Measurements from ENCODE around the gene FOXN3.
"Not testable (repeated sequence)": the region's sequence is repeated elsewhere in the genome, so short reads cannot be mapped to it uniquely, and the experiment has no call there.

FOXN3 gene

DNA sequence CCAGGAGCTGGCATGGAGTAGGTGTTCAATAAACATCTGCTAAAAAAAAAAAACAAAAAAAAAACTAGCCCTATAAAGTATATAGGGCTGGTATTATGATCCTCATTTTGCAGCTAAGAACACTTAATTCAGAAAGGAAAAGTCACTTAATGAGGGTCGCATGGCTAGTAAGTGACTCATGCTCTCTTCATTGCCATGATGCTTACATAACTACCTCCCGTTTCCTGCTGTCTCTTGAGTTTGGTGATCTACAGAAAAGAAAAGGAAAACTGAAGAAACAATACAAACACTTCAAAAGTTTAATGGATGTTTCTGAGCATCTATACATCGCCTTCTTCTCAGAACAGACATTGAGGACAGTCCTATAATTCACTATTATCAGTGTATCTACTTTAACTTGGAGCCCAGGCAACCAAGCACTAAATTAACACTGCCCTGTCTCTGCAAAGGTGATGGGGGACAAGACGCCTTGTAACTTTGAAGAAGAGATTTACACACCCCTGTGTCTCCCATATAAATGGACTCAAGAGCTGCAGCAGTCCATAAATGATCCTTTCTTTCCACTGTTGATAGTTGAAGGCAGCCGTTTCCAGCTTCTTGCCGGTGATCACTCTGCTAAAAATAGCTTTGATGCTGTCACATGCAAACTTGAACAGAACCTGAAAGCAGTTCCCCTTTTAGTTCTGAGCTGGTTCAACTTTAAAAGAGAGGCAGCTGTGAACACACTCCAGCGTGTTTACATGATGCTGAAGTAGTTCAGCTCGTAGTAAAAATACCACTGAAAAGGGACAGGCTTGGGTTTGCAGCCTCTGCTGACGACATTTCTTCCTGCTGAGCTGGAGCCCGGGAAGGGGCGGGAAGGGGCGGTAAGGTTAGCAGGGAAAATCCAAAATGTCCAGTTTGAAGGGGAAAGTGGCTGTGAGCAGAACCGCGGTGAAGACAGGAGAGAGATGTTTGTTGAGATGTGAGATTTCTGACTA, 113.3 kb downstream of the FOXN3 start:
- DNase-seq (ENCODE audit: low read depth in 2 of 2): peak; percentile 22 to 24

DNA sequence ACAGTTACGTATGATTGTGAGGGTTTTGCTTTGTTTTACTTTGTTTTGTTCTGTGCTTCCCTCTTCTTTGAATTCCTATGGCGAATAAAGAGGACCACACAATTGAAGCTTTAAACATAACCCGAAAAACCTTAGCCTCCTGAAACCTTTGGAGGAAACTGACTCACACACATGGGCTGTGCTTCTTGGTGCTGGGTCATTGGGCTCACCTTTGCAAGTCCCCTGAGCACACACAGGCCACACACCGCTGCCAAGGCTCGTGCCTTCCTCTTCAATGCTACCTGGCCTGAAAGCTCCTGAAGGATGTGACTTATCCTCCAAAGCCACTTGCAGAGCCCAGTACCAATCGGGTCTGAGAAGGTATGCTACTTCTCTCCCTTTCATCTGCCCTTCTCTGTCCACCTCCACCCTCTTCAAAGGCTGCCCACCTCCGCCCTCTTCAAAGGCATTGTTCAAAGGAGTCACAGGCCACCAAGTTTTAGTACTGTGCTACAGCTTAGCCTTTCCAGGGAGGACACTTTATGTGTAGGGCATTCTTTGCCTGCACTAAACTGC, 114.6 kb downstream of the FOXN3 start:
- no peak for DNase-seq (ENCODE audit: low read depth in 2 of 2)

DNA sequence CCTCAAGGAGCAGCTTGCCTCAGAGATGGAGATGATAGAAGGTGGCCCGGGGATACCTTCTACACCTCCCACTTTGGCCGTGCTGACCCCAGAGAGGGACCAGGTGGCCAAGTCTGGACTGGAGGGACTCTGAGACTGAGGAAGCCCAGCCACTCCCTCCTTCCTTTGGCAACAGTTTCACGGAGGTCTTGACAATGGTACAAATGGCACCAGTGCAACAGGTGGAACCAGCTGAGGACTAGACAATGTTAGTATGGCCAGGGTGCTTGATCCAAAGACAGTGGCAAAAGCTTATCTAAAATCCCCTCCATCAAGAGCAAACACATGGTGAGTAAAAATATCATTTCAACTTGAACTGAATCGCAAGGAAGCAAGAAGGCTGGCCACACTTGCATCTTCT, 117.4 kb downstream of the FOXN3 start:
- DNase-seq (ENCODE audit: low read depth in 2 of 2): no peak

DNA sequence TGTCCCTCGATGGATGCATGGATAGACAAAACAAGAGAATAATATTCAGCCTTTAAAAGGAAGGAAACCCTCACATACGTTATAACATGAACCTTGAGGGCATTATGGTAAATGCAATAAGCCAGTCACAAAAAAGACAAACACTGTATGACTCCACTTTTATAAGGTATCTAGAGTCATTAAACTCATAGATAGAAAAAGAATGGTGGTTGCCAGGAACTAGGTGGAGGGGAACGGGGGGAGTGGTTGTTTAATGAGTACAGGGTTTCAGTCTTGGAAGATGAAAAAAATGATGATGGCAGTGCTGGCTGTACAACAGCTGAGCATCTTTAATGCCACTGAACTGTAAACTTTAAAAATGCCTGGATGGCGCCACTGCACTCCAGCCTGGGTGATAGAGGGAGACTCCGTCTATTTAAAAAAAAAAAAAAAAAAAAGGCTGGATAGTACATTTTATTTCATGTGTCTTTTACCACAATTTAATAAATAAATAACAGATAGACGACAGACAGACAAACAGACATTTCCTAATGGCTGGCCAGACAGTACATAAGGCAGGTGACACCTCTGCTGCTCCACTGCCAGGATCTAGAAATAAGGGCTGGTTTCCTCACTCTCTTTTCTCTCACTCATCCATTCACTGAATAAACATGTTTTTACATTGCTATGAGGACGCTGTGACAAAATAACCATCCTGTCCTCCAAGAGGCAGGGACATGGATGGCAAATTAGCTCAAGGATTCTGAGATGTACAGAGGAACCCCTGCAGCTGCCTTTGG, 118.8 kb downstream of the FOXN3 start:
- no peak for DNase-seq (ENCODE audit: low read depth in 2 of 2)

DNA sequence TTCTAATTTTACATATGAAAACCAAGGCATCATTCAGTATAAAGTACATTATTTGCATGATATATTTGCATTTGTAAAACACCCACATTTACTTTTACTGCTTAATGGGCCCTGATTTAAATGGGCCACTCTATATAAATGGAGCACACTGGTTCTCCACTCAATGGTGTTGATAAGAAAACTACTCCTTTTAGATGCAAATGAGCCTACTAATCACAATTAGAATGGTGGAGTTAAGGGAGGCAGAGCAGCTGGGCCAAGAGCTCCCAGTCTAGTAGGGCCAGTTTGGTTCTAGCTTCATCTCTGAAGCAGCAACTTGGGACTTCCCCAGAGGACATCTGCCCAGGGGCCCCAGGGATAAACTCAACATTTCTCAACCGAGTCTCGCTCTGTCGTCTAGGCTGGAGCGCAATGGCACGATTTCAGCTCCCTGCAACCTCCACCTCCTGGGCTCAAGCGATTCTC, 120.7 kb downstream of the FOXN3 start:
- DNase-seq (ENCODE audit: low read depth in 2 of 2): no peak

DNA sequence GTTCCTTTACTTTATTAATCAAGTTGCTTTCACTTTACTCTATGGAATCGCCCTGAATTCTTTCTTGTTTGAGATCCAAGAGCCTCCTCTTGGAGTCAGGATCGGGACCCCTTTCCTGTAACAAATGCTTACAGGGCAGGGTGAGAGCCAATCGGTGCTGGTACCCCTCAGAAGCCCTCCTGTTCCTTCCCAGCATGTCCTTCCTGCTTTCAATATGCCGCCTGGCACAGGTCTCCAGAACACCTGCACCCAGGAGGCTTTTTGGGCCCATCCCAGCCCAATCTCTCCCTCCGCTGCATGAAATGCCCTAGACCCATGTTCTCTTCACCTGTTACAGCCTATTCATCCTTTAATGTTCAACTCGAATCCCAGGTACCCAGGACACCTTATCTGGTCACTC, 122.2 kb downstream of the FOXN3 start:
- no peak for DNase-seq (ENCODE audit: low read depth in 2 of 2)

DNA sequence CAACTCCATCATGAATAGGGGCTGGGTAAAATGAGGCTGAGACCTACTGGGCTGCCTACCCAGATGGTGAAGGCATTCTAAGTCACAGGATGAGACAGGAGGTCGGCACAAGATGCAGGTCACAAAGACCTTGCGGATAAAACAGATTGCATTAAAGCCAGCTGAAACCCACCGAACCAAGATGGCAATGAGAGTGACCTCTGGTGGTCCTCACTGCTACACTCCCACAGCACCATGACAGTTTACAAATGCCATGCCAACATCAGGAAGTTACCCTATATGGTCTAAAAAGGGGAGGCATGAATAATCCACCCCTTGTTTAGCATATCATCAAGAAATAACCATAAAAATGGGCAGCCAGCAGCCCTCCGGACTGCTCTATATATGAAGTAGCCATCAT, 122.6 kb downstream of the FOXN3 start:
- DNase-seq (ENCODE audit: low read depth in 2 of 2): not testable (repeated sequence)

DNA sequence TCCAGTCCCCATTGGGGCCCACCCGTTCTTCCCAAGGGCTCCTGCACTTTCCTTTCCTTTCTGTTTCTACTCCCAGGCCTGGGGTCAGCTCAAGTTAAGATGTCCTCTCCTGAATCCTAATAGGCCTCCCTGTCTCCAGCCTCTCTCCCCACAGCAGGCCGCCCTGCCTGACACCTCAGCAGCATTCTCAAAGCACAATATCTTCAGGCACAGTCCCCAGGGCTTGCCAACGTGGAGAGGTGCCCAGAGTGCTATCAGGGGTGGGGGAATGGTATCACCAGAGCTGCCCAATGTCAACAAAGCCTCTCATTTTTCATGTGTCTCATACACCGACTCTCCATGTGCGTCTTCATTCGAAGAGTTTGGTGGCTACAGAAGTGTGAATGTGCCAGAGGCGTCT, 123.0 kb downstream of the FOXN3 start:
- DNase-seq (ENCODE audit: low read depth in 2 of 2): no peak

DNA sequence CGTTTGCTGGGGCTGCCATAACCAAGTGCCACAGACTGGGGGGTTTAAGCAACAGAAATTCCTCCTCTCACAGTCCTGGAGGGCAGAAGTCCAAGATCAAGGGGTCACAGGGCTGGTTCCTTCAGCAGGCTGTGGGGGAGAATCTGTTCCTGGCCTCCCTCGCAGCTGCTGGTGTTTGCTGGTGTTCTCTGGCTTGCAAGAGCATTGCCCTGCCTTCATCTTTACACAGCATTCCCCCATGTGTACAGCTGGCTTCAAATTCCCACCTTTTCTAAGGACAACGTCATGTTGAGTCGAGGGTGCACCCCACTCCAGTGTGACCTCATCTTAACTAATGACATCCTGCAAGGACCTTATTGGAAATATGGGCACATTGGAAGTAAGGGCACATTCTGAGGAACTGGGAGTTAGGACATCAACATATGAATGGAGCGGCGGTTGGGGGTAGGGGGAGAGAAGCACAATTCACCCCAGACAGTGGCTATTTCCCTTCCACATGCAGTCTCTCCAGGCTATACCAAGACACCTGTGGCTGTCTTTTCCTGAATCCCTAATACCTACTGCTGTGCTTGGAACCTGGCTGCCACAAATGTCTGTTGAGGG, 123.6 kb downstream of the FOXN3 start:
- DNase-seq (ENCODE audit: low read depth in 2 of 2): no peak

DNA sequence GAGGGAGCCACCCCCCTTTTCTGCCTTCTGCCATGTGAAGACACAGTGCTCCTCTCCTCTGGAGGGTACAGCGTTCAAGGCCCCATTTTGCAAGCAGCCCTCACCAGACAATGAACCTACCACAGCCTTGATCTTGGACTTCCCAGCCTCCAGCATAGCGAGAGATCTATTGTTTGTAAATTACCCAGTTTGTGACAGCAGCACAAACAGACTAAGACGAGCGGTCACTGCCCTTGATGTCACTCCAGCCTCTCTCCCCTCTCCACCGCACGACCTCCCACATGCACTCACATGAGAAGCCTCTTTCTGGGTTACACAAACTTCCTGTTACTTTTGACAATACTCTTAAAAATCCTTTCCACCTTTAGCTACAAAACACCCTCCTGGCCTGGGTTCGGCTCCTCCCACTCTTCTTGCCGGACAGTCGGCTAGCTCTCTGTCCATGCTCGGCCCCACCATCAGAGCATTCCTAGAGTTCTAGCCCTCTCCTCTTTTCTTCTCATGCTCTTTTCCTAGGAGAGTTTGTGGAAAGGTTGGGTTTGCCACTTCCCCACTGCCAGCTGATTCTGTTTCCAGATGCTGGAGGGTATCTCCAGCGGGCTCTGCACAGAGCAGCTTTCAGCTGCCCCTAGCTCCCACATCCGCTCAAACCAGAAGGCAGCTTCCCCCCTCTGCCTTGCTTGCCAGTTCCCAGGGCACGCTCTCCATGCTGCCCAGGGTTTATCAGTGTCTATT, 124.3 kb downstream of the FOXN3 start:
- no peak for DNase-seq (ENCODE audit: low read depth in 2 of 2)

DNA sequence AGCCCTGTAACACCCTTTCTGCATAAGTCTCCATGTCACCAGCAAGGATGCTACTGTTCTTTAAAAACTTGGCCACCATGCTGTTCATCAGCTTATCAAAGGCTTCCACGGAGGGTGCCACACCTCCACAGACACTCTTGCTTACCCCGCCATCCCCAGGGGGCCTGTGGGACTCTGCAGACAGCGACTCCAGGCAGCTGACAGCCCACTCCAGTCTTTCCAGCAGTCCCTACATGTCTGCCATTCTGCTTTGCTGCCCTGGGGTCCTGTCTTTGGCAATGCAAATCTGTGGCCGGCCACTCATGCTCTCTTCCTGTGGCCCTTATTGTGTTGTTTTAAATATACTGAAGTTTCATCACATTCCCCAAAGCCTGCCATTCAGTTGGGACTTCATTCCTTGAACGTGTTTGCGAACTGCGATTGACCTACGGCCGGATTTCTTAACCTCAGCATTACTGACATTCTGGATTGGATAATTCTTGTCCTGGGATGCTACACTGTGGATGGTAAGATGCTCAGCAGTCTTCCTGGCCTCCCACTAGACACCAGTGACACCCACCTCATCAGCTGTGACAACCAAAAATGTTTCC, 125.6 kb downstream of the FOXN3 start:
- DNase-seq (ENCODE audit: low read depth in 2 of 2): no peak

DNA sequence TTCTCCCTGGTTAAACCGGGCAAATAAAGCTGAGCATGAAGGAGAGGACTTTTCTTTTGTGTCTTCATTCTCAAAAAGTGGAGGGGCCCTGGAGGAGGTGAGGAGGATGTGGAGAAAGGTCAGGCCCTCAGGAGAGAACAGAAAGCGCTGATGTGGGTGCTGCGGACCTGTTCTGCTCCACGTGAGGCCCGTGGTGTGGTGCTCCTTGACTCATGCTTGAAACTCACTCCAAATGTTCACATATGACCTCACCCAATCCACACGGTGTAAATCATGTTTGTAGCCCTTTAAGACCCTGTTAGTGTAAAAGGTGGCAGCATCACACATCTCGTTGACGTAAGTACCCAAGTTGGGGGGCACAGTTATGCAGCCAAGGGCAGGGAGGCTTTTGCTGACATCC, 126.2 kb downstream of the FOXN3 start:
- no peak for DNase-seq (ENCODE audit: low read depth in 2 of 2)

DNA sequence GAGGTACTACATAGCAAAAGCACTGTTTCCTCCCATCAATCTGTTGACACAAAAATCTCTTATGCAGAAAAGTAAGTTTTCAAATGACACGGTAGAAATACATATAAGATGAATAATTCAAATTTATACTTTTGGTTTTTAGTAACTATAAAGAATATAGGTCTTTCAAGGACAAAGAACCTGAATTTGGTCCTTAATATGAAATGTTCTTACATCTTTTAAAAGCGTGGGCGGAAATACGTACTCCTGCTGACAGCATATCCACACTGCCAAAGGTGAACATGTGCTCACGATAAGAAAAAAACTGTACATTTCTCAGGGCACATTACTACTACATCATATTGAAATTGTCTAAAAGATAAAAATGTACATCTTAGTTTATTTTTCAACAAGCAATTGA, 127.6 kb downstream of the FOXN3 start:
- no peak for DNase-seq (ENCODE audit: low read depth in 2 of 2)

DNA sequence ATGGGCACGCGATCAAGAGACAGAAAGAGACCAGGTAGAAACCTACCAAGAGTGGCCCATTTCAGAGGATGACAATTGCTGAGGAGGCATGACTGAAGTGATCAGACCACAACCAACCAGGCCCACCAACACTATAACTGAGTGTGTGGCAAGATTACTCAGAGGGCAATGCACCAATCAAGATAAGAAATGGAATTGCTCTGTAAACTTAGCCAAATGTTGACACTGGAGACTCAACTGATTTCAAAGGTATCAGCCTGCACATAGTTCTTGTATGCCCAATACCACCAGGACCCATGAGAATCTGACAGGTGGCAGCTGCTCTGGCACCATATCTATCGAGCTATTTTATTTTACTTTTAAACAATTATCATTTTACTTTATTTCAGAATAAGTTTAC, 128.9 kb downstream of the FOXN3 start:
- no peak for DNase-seq (ENCODE audit: low read depth in 2 of 2)

DNA sequence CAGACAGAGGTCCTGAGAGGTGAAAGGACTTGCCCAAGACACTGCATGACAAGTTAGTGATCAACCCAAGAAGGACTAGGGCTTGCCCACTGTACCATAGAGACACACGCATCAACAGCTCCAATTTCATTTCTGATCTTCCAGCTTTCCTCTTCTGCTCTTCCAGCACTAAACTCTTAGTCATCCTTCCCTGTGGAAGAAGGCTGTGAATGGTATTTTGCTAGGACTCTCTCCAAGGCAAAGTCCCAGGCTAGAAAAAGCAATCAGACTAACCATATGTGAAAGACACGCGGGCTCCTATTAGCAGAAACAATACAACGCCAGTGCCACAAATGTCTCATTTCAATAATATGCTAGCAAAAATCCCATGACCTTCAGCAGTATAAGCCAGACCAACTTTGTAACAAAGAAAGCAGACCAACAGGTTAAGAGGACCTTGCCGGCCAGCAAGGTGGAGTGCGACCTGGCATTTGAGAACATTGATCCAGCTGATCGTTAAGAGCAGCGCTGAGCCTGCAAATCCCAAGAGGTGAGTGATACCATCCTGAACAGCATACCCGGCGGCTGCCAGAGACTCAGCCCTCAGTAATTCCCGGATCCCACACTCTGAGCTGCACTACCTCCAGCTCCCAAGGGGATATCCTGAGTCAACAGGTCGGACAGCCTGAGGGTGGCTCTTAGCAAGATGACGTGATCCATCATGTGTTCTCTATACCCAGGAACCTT, 132.5 kb downstream of the FOXN3 start:
- DNase-seq (ENCODE audit: low read depth in 2 of 2): peak; percentile 21 to 29

DNA sequence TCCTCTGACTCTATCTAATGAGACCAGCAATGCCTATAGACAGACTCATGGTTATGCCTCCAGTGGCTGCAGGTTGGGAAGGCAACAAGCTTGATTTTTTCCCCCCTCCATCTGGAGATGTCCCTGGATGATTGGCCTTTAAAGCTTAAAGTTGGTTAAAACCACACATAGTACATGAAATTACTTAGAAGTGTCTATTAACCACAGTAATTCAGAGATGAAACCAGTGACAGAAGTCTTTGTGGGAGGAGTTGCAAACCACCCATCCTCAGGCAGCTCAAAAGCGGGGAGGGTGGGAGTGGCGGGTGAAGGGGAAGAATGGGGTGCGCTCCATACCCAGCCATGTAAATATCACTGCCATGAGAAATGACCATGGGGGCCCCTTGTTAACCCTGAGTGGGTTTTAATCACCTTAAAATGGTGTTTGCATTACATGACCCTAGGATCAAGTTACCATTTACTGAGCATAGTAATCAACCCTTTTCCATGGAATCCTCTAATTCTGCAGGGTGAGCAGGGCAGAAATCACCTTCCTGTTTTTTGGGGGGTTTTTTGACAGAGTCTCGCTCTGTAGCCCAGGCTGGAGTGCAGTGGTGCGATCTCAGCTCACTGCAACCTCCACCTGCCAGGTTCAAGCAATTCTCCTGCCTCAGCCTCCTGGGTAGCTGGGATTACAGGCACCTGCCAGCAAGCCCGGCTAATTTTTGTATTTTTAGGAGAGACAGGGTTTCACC, 133.5 kb downstream of the FOXN3 start:
- DNase-seq (ENCODE audit: low read depth in 2 of 2): no peak

DNA sequence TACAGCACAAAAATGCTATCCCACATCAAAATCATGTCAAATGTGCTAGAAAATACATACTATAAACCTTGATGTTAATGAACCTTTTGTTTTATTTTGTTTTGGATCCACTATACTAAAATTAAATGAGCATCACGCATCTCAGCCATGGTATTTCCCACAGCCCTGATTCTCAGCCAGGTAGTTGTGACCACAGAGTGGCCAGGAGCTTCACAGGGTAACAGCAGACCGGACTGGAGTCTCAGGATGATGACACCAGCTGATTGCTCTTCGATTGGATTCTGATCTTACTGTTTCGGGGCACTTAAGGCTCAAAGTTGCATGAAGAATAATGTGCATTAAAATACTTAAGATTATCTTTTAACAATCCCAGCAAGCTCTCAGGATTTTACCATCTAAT, 134.8 kb downstream of the FOXN3 start:
- DNase-seq (ENCODE audit: low read depth in 2 of 2): no peak

DNA sequence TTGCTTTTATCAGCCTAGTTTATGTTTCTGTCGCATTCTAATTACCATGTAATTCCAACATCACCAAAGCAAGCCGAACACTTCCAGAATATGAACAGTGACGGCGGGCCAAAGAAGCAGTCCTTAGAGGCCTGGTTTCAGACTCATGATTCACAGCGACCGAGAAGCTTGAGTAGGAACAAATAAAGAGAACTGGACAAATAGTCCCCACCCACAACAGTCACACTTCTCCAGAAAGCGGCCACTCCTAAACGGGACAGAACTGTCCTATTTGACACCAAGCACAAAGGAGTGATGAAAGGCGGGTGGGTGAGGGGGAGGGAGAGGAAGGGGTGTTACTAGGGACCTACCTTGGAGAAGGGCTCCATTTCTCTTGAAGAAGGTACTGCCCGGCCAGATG, 136.4 kb downstream of the FOXN3 start:
- no peak for DNase-seq (ENCODE audit: low read depth in 2 of 2)

DNA sequence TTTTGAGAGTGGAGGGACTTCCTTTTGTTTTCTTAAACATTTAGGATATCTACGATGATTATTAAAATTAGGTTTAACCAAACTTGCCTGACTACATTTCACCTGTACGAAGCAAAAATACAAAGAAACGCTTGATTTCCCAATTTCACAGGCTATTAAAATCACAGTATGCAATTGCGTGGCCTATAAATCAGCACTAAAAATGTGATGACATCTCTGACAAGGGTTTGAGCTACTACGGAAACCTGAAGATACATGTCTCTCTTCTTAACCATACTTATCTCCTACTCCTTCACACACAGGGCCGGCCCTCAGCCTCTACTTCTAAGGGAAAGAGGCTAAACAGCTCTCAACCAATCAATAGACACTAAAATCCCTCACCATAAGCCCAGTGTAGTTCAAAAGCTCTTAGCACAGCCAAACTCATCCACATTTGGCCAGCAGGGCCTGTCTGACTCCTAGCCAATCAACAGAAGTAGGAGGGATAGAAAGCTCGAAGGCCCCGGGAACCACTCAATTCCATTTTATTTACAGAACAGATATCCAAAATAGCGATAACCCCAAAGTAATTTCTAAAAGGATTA, 137.3 kb downstream of the FOXN3 start:
- DNase-seq (ENCODE audit: low read depth in 2 of 2): no peak

Data from fibroblast of skin of left biceps (primary cell).